ENCODE measurements around the gene CDCA7. TPM values are rescaled to one million over a fixed set of nuclear protein-coding genes. Genes with fewer than 3 reads are reported as not detected.

CDCA7 gene
- total and polyA plus RNA-seq, 12 donors: 0.33 to 1.8 (median 1.0) TPM

GRCh38 chr2:173392731-173393130 lies 38.1 kb downstream of the CDCA7 start:
- H3K36me3 ChIP-seq: no peaks in the 10 kb centered on the region
- 66 to 73% methylated on average over 5 of the region's 5 CpGs for WGBS, 2 donors
- no peak overlapping the region for H3K4me3 ChIP-seq
- H3K4me1 ChIP-seq: peaks cover 0 to 5% (median 0%) of the 10 kb centered on the region in 9 donors
- no peak overlapping the region for H3K27ac ChIP-seq
- intact Hi-C loops (cut with DNase I): no loop called here
- TF ChIP-seq, protein P1, sequence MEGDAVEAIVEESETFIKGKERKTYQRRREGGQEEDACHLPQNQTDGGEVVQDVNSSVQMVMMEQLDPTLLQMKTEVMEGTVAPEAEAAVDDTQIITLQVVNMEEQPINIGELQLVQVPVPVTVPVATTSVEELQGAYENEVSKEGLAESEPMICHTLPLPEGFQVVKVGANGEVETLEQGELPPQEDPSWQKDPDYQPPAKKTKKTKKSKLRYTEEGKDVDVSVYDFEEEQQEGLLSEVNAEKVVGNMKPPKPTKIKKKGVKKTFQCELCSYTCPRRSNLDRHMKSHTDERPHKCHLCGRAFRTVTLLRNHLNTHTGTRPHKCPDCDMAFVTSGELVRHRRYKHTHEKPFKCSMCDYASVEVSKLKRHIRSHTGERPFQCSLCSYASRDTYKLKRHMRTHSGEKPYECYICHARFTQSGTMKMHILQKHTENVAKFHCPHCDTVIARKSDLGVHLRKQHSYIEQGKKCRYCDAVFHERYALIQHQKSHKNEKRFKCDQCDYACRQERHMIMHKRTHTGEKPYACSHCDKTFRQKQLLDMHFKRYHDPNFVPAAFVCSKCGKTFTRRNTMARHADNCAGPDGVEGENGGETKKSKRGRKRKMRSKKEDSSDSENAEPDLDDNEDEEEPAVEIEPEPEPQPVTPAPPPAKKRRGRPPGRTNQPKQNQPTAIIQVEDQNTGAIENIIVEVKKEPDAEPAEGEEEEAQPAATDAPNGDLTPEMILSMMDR (IDR thresholded peaks at IDR 0.05): no peak
- H3K9me3 ChIP-seq: no peaks in the 10 kb centered on the region
- DNase-seq (no peak), ATAC-seq (no peak)
- H3K27me3 ChIP-seq: peaks cover 0 to 29% (median 7%) of the 10 kb centered on the region in 7 donors

- WGBS, 2 donors: 64 to 70% methylated on average over 1 of the region's 1 CpG
- Histone ChIP-seq H3K4me1 (peaks cover 0 to 5% (median 0%) of the 10 kb centered on the region in 9 donors), H3K9me3 (no peaks in the 10 kb centered on the region), H3K4me3 (no peak overlapping the region), H3K27me3 (peaks cover 0 to 33% (median 10%) of the 10 kb centered on the region in 7 donors), H3K27ac (no peak overlapping the region), H3K36me3 (no peaks in the 10 kb centered on the region)
- intact Hi-C loops (cut with DNase I): no loop called here
- DNase-seq (no peak), ATAC-seq (no peak)
- TF ChIP-seq, protein P1 (IDR thresholded peaks at IDR 0.05): no peak
These were observed 38.5 kb downstream of the CDCA7 start for GRCh38 chr2:173393186-173393585.

DNA sequence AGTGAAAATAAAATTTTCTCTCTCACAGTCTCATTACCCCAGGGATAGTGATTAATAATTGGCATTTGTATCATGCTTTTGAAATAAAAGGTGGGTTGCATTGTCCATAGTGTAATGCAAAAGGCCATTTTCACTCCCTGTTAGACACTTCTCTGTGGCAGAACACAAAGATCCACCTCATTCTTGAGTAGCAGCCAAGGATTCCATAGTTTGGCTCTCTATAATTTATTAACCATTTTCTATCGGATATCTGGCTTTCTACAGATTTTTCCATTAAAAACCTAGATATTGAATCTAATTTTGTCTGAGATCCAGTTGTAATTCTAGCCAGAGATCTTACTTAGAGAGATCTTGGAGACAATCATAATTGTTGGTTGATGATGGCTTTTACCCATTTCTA lies 39.0 kb downstream of the CDCA7 start:
- no peak for ATAC-seq
- no peak for DNase-seq
- Histone ChIP-seq H3K4me1 (peaks cover 0 to 5% (median 0%) of the 10 kb centered on the region in 9 donors), H3K9me3 (no peaks in the 10 kb centered on the region), H3K4me3 (no peak overlapping the region), H3K27me3 (peaks cover 0 to 38% (median 13%) of the 10 kb centered on the region in 7 donors), H3K36me3 (no peaks in the 10 kb centered on the region), H3K27ac (no peak overlapping the region)
- WGBS, 2 donors: 76 to 85% methylated on average over 1 of the region's 1 CpG
- intact Hi-C loops (cut with DNase I): no loop called here
- TF ChIP-seq, protein P1 (IDR thresholded peaks at IDR 0.05): no peak

- H3K36me3 ChIP-seq: no peaks in the 10 kb centered on the region
- ATAC-seq (peak in 3 of 8 donors; percentile 29 to 67 (median 62)), DNase-seq (no peak)
- H3K9me3 ChIP-seq: no peaks in the 10 kb centered on the region
- peaks cover 0 to 5% (median 0%) of the 10 kb centered on the region in 9 donors for H3K4me1 ChIP-seq
- TF ChIP-seq, protein P1 (IDR thresholded peaks at IDR 0.05): no peak
- H3K27me3 ChIP-seq: peaks cover 0 to 45% (median 19%) of the 10 kb centered on the region in 7 donors
- H3K4me3 ChIP-seq: no peak overlapping the region
- intact Hi-C loops (cut with DNase I): no loop called here
- H3K27ac ChIP-seq: no peak overlapping the region
- WGBS, 2 donors: 44 to 46% methylated on average over 8 of the region's 8 CpGs
These were observed 39.7 kb downstream of the CDCA7 start for GRCh38 chr2:173394091-173394974.
